ENCODE measurements around the gene MRPL47.
"Not testable (repeated sequence)": the region's sequence is repeated elsewhere in the genome, so short reads cannot be mapped to it uniquely, and the experiment has no call there.

The MRPL47 gene

GRCh38 chr3:179604321-179605078 lies at the start of gene MRPL47, which contains the start of gene NDUFB5:
Gene MRPL47, minus strand, starts transcription at chr3:179604638. Its CDS starts 14 bp downstream, at chr3:179604624.
Gene NDUFB5, plus strand, starts transcription at chr3:179604794. Its CDS starts 22 bp downstream, at chr3:179604816.
- peak; percentile 96 for DNase-seq

GRCh38 chr3:179653096-179653797 lies 48.8 kb upstream of the MRPL47 start:
- peak; percentile 78 for DNase-seq

DNA sequence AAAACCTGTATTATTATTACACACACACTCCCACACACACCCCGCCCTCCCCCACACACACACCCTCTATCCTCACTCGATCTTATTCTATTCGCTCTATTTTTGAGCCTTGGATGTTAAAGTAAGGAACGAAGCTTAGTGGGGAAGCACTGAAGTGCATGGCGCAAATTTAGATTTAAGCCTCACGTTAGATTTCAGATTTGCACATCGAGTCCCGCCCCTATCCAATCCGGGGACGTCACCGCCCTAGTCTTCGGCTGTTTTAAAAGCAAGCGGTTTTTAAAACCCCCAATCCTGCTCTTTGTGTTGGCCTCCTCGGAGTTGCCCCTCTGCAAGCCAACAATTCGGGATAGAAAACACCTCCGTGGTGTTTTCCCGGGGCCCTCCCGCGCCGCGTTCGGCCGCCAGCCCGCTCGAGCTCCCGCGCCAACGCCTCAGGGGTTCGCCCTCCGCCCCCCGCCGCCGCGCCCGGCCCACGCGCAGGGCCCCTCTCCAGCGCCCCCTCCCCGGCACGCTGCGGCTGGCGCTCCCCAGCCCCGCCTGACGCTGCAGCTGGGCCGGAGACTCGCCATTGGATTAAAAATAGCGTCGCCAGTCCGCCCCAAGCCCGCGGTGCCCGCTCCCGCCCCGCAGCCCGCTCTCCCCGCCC lies 48.1 kb upstream of the MRPL47 start, which contains the start of gene USP13:
Gene USP13 (plus strand): TSS at position 594 of the 649 bp plus-strand sequence. CDS start 186 bp downstream, outside the sequence.
- DNase-seq, result peak; percentile 84

GRCh38 chr3:179651687-179652446 lies 47.4 kb upstream of the MRPL47 start:
- DNase-seq, result no peak

DNA sequence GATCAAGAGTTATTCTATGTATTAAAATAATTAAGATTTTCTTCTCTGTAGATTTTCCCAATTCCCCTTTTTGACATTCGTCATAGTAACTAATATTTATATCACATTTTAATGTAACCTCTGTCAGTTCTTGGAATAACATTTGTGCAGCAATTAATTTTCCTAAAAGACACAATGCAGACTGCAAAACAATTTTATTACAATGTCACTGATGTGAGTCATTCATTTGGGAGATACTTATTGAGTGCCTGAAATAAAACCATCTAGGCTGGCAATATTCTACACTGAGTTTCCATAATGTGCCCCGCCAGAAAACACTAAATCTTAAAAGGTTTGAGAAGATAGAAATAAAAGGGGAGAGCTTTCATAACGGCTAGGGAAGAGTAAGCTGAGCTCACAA lies 41.7 kb upstream of the MRPL47 start:
- DNase-seq, result no peak

DNA sequence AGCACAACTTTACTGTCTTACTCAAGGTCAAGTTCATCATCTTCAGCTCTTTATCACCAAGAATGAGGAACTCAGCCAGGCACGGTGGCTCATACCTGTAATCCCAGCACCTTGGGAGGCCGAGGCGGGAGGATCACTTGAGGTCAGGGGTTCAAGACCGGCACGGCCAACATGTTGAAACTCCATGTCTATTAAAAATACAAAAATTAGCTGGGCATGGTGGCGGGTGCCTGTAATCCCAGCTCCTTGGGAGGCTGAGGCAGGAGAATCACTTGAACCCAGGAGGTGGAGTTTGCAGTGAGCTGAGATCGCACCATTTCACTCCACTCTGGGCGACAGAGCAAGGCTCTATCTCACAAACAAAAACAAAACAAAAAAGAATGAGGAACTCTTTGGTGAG lies 39.4 kb upstream of the MRPL47 start:
- not testable (repeated sequence) for DNase-seq

DNA sequence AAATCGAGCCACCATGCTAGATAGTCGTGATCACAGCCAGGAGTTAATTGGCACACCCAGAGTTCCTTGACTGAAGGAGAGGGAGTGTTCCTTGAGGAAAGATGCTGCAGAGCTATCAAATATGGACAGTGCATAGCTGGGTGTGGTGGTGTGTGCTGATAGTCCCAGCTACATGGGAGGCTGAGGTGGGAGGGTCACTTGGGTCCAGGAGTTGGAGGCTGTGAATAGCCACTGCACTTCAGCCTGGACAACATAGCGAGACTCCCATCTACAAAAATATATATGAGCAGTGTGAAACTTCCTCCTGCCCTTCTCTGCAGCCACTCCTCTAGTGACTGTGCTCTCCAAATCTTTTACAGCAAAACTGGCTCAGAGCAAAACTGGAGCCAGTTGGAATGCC lies 38.4 kb upstream of the MRPL47 start:
- DNase-seq, result no peak

DNA sequence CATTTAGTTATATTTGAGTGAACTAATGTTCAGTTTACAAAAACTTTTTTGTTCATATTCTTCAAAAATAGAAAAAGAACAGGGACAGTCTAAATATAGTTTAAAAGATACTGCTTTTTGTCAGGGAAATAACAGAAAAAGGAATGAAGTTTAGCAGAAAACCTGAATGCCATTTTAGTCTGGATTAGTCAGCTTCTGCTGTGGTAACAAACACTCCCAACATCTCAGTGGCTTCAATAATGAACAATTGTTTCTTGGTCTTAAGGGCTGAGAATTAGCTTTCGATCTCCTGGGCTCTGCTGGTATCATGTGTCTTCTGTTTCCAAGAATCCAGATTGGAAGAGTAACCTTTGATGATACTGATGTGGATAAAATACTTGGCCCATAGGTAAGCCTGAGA lies 36.0 kb upstream of the MRPL47 start:
- no peak for DNase-seq

- no peak for DNase-seq
These were observed 26.5 kb upstream of the MRPL47 start for GRCh38 chr3:179630753-179631451.

GRCh38 chr3:179624451-179624850 lies 20.0 kb upstream of the MRPL47 start:
- peak; percentile 50 for DNase-seq

- DNase-seq, result no peak
These were observed 17.6 kb upstream of the MRPL47 start for GRCh38 chr3:179622023-179622422.

GRCh38 chr3:179615458-179616173 lies 11.2 kb upstream of the MRPL47 start:
- peak; percentile 18 for DNase-seq

GRCh38 chr3:179613807-179614206 lies 9.4 kb upstream of the MRPL47 start:
- DNase-seq, result peak; percentile 69

- DNase-seq, result no peak
These were observed 5.6 kb upstream of the MRPL47 start for GRCh38 chr3:179610066-179610465.

- no peak for DNase-seq
These were observed 4.7 kb upstream of the MRPL47 start for GRCh38 chr3:179608931-179609720.

DNA sequence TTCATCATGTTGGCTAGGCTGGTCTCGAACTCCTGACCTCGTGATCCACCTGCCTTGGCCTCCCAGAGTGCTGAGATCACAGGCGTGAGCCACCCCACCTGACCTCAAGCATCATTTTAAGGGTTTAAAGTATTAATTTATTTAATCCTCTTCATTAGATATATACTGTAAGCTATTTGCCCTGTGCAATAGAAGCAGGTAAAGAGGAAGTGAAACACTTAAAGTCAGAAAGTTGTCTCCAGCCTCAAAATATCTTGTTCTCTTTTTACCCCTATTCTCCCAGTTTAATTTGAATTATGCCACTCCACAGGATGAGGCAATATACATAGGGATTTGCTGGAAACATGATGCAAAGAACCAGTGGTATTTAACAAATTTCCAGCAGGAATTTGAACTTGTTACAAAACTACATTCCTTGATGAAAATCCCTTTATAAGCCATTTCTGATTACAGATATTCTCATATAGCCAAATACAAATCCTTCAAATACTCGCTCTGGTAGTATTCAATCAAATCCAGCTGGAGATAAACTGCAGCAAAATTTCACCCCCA lies 2.2 kb upstream of the MRPL47 start:
- DNase-seq, result no peak

- no peak for DNase-seq
These were observed 607 bp downstream of the MRPL47 start for GRCh38 chr3:179603831-179604230.

GRCh38 chr3:179603321-179603720 lies 1.1 kb downstream of the MRPL47 start:
- DNase-seq, result no peak

DNA sequence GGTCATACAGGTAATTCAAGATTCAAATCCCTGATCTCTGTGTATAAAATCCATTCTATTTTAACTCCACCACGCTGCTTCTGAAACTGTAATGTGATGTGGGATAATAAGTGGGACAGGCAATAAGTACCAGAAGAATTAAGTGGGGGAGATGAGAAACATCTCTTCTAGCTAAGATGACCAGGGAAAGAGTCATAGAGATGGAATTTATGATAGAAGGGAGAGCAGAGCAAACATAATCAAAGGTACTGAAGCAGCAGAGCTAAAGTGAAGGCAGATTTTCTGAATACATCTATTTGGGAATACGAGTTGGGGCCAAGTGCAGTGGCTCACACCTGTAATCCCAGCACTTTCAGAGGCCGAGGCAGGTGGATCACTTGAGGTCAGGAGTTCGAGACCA lies 4.9 kb downstream of the MRPL47 start:
- no peak for DNase-seq

- DNase-seq, result no peak
These were observed 13.1 kb downstream of the MRPL47 start for GRCh38 chr3:179591313-179591712.

Measured in fibroblast of upper back skin (primary cell).